ENCODE data around the gene NRGN.

Gene NRGN

DNA sequence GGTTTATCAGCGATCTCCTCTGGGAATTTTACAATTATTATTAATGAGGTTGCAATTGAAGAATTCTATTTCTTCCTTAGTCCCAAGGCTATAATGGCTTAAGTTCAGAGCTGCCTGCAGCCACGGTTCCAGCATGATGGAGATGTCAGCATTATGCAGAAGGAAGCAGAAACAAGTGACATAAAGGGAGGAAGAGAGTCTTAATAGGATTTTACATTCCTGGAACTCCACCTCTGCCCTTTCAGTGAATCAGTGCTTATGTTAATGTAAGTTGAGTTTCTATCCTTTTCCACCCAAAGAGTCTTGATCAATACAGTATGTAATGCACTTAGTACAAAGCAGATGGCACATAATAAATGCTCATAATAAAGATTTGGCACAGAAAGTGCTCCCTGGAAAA, 11.6 kb upstream of the NRGN start:
- TF ChIP-seq, protein P1, sequence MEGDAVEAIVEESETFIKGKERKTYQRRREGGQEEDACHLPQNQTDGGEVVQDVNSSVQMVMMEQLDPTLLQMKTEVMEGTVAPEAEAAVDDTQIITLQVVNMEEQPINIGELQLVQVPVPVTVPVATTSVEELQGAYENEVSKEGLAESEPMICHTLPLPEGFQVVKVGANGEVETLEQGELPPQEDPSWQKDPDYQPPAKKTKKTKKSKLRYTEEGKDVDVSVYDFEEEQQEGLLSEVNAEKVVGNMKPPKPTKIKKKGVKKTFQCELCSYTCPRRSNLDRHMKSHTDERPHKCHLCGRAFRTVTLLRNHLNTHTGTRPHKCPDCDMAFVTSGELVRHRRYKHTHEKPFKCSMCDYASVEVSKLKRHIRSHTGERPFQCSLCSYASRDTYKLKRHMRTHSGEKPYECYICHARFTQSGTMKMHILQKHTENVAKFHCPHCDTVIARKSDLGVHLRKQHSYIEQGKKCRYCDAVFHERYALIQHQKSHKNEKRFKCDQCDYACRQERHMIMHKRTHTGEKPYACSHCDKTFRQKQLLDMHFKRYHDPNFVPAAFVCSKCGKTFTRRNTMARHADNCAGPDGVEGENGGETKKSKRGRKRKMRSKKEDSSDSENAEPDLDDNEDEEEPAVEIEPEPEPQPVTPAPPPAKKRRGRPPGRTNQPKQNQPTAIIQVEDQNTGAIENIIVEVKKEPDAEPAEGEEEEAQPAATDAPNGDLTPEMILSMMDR (IDR thresholded peaks at IDR 0.05; ENCODE audit: insufficient read depth, low read length, poor library complexity, severe bottlenecking): no peak
- H3K27me3 ChIP-seq (replicated peaks; ENCODE audit: control insufficient read depth, insufficient read depth, low read length): no peaks in the 10 kb centered on the region; the same call in 1 of the 2 replicates
- H3K4me3 ChIP-seq (replicated peaks; ENCODE audit: low read depth, low read length): no peak overlapping the region
- no peak for DNase-seq (ENCODE audit: extremely low read depth, insufficient read length)
- H3K36me3 ChIP-seq (ENCODE audit: control insufficient read depth, insufficient read depth, low read length): no peaks in the 10 kb centered on the region

DNA sequence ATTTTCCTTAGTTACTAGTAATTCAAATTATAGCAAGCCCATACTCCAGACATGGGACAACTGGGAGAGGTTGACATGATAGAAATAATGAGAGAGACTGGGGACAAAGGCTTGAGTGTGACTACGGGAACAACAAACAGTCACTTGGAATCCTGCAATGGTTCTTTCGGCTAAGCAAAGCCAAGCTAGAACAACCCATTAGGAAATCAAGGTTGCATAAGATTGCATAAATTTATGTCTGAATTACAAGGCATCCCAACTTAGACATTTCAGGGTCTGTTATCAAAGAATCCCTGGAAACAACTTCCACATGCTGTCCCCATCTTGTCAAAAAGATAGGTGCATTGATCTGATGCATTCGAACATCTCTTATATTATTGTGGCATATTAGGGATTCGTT, 10.2 kb upstream of the NRGN start:
- DNase-seq (ENCODE audit: extremely low read depth, insufficient read length): no peak
- Histone ChIP-seq H3K4me3 (replicated peaks; ENCODE audit: low read depth, low read length) (no peak overlapping the region), H3K36me3 (ENCODE audit: control insufficient read depth, insufficient read depth, low read length) (no peaks in the 10 kb centered on the region), H3K27me3 (replicated peaks; ENCODE audit: control insufficient read depth, insufficient read depth, low read length) (no peaks in the 10 kb centered on the region; the same call in 1 of the 2 replicates)
- TF ChIP-seq, protein P1 (IDR thresholded peaks at IDR 0.05; ENCODE audit: insufficient read depth, low read length, poor library complexity, severe bottlenecking): no peak

DNA sequence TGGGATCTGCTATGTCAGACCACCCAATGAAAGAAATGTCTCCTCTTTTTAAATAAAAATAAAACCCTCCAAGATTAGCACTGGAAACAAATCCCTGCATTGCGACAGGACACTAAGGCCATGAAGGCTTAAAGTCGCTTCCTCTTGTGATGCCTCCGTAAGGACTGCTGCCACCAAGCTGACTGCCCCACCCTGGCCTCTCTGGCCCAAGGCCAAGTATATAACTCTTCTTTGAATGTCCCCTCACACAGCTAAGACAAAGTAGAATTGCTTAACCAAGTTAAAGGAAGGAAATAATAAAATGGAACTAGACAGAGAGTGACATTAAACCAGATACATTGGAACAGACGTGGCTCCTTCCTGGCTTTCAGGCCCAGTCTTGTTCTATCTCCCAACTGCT, 7.5 kb upstream of the NRGN start:
- TF ChIP-seq, protein P1 (IDR thresholded peaks at IDR 0.05; ENCODE audit: insufficient read depth, low read length, poor library complexity, severe bottlenecking): no peak
- DNase-seq (ENCODE audit: extremely low read depth, insufficient read length): no peak
- Histone ChIP-seq H3K36me3 (ENCODE audit: control insufficient read depth, insufficient read depth, low read length) (no peaks in the 10 kb centered on the region), H3K27me3 (replicated peaks; ENCODE audit: control insufficient read depth, insufficient read depth, low read length) (no peaks in the 10 kb centered on the region; the same call in 1 of the 2 replicates), H3K4me3 (replicated peaks; ENCODE audit: low read depth, low read length) (no peak overlapping the region)

DNA sequence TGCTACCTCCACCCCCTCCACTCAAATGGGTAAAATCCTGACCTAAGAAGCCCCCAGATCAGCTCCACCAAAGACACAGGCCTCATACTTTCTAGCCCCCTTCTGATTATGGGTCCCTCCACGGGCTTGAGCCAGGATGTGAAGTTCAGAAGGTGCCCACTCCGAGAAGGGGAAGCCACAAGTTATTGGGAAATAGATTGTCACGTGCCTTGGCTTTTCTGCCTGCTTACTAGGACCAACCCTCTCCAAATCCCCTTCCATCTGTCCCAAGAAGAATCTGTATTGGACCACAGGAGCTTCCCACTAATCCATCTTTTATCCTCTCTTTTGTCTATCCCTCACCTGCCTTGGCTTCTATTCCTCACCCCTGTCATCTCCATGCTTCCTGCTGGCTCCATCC, 3.0 kb upstream of the NRGN start:
- H3K27me3 ChIP-seq (replicated peaks; ENCODE audit: control insufficient read depth, insufficient read depth, low read length): no peaks in the 10 kb centered on the region; the same call in none of the 2 replicates
- DNase-seq (ENCODE audit: extremely low read depth, insufficient read length): no peak
- no peak overlapping the region for H3K4me3 ChIP-seq (replicated peaks; ENCODE audit: low read depth, low read length)
- TF ChIP-seq, protein P1 (IDR thresholded peaks at IDR 0.05; ENCODE audit: insufficient read depth, low read length, poor library complexity, severe bottlenecking): no peak
- no peaks in the 10 kb centered on the region for H3K36me3 ChIP-seq (ENCODE audit: control insufficient read depth, insufficient read depth, low read length)

DNA sequence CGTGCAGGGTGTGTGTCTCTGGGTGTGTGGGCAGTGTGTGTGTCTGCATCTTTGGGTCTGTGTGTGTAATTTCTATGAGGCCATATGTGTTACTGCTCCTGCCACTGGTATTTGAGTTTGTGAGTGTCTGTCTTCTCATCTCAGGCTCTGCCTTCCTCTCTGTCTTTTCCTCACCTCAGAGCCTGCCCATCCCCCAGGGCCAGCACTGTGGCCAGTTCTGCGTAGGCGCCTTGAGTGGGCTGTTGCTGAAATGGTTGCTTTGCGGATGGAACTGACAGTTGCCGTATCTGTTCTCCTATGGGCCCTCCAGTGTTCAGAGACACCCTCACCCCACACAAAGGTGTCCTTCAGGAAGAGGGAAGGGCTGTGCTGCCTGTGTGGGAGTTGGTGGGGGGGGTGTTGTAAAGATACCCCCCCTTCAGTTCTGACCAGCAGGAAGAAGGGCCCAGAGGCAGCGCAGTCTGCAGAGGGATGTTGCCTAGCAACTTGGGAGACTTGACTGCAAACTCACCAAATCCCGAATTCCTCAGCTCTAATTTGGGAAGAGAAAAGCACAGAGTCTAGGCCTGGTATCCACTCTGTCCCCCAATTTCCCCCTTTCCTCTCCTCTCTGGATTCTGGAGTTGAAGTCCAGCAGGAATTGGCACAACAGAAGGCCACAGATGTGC, 2.0 kb upstream of the NRGN start:
- Histone ChIP-seq H3K27me3 (replicated peaks; ENCODE audit: control insufficient read depth, insufficient read depth, low read length) (no peaks in the 10 kb centered on the region; the same call in none of the 2 replicates), H3K4me3 (replicated peaks; ENCODE audit: low read depth, low read length) (no peak overlapping the region), H3K36me3 (ENCODE audit: control insufficient read depth, insufficient read depth, low read length) (no peaks in the 10 kb centered on the region)
- no peak for DNase-seq (ENCODE audit: extremely low read depth, insufficient read length)
- TF ChIP-seq, protein P1 (IDR thresholded peaks at IDR 0.05; ENCODE audit: insufficient read depth, low read length, poor library complexity, severe bottlenecking): no peak

All from GM06990 (cell line).